NCI-H2107 treated with DMSO at 0.1 percent for 48 hours (cell line): ENCODE results near the gene DDX23.
A peak's percentile ranks its signal among the peaks of the same experiment; 100 is the strongest.
"Not testable (repeated sequence)": the region's sequence is repeated elsewhere in the genome, so short reads cannot be mapped to it uniquely, and the experiment has no call there.

Experiments used
- DNase-seq: peaks from one replicate; lab custom pipeline; 2025; ENCODE audit not compliant: unreplicated experiment; lab: John Stamatoyannopoulos, UW

DDX23 gene

GRCh38 chr12:48863291-48863690 lies 11.3 kb upstream of the DDX23 start:
- DNase-seq: no peak

GRCh38 chr12:48862760-48863159 lies 10.8 kb upstream of the DDX23 start:
- DNase-seq: no peak

- no peak for DNase-seq
Measured at GRCh38 chr12:48861111-48861510, 9.1 kb upstream of the DDX23 start.

- DNase-seq: not testable (repeated sequence)
Measured at GRCh38 chr12:48860236-48860635, 8.3 kb upstream of the DDX23 start.

GRCh38 chr12:48859607-48860006 lies 7.6 kb upstream of the DDX23 start:
- no peak for DNase-seq

- no peak for DNase-seq
Measured at GRCh38 chr12:48858043-48858442, 6.1 kb upstream of the DDX23 start.

- no peak for DNase-seq
Measured at GRCh38 chr12:48857278-48857994, 5.5 kb upstream of the DDX23 start.

GRCh38 chr12:48856379-48856778 lies 4.4 kb upstream of the DDX23 start:
- no peak for DNase-seq

GRCh38 chr12:48854932-48855331 lies 3.0 kb upstream of the DDX23 start:
- DNase-seq: not testable (repeated sequence)

- DNase-seq: no peak
Measured at GRCh38 chr12:48854488-48854887, 2.5 kb upstream of the DDX23 start.

GRCh38 chr12:48852734-48853688 lies 1.0 kb upstream of the DDX23 start:
- peak; percentile 84 for DNase-seq

- not testable (repeated sequence) for DNase-seq
Measured at GRCh38 chr12:48842021-48842420, 9.9 kb downstream of the DDX23 start.

- DNase-seq: no peak
Measured at GRCh38 chr12:48838048-48838447, 13.9 kb downstream of the DDX23 start.

- no peak for DNase-seq
Measured at GRCh38 chr12:48832321-48833060, 19.5 kb downstream of the DDX23 start.

- DNase-seq: no peak
Measured at GRCh38 chr12:48831257-48831656, 20.7 kb downstream of the DDX23 start.

- no peak for DNase-seq
Measured at GRCh38 chr12:48828841-48829575, 23.0 kb downstream of the DDX23 start.

GRCh38 chr12:48828293-48828692 lies 23.7 kb downstream of the DDX23 start:
- no peak for DNase-seq

GRCh38 chr12:48827513-48828096 lies 24.4 kb downstream of the DDX23 start:
- no peak for DNase-seq

- no peak for DNase-seq
Measured at GRCh38 chr12:48827026-48827425, 24.9 kb downstream of the DDX23 start.

- no peak for DNase-seq
Measured at GRCh38 chr12:48826209-48826855, 25.6 kb downstream of the DDX23 start.
